K562 (cell line): ENCODE data around the gene TLX2. TPM values are rescaled to one million over a fixed set of nuclear protein-coding genes. Genes with fewer than 3 reads are reported as not detected.
A peak's percentile ranks its signal among the peaks of the same experiment; 100 is the strongest.

Source experiments
- ATAC-seq: fragments of 200-7000 bp; cut with Tn5 transposase; 3 replicates; pipeline ENCODE4 v1.9.1; 2020; ENCODE audit warnings: moderate library complexity
- BruUV-seq: library from RNA; stranded (reverse); fragments of 400-500 nt; replicated peaks from 2 replicates; lab custom pipeline; 2021; lab: Mats Ljungman, UMichigan
- CTCF ChIA-PET: fragments of 300-600 bp; formaldehyde crosslinking; extraction: SDS; loops from one replicate; lab custom pipeline; 2021; ENCODE audit warnings: low intra/inter-chr PET ratio; lab: Yijun Ruan, JAX
- POLR2A ChIA-PET: fragments of 300-600, 350-650 bp; sonication (Branson Sonifier 250); formaldehyde crosslinking; extraction: SDS; loops from one replicate; lab custom pipeline; 2021; ENCODE audit warnings: antibody characterized with exemption, inconsistent platforms; lab: Yijun Ruan, JAX
- DNase-seq, 4 experiments: peaks; one replicate each; pipeline versions ENCODE4 v3.0.0 to v3.0.0-alpha.2; 2011 to 2018; ENCODE audit warnings: low spot score in 3 of 4, mixed read lengths in 3 of 4; ENCODE audit errors: extremely low read depth in 1 of 4
- FAIRE-seq: peaks from 2 replicates; lab custom pipeline; 2011; peaks lifted over from hg19 to GRCh38; lab: Jason Lieb, UNC
- H2AFZ ChIP-seq: 2 replicates; pipeline ENCODE4 v1.6.0; 2011; ENCODE audit warnings: low read depth, low read length, control low read depth, inconsistent platforms
- H3K27ac ChIP-seq: fragments of 200-600 bp; 3 replicates; pipeline ENCODE4 v1.8.0; 2011; ENCODE audit warnings: low read depth, mild to moderate bottlenecking, control low read depth, inconsistent platforms, low read length, moderate library complexity, mixed read lengths; ENCODE audit errors: extremely low read depth
- H3K27me3 ChIP-seq, 2 experiments: fragments of 300-600 bp in 1 of 2; 2 replicates in 1 of 2; 3 replicates in 1 of 2; pipeline versions ENCODE4 v1.6.0 to v1.8.0; 2011; ENCODE audit warnings: inconsistent platforms in 2 of 2, low read length in 2 of 2, mild to moderate bottlenecking in 1 of 2, mixed read lengths in 1 of 2, moderate library complexity in 1 of 2; ENCODE audit not compliant: control insufficient read depth in 2 of 2, insufficient read depth in 2 of 2
- H3K36me3 ChIP-seq: fragments of 300-600 bp; 3 replicates; pipeline ENCODE4 v1.8.0; 2011; ENCODE audit warnings: mild to moderate bottlenecking, low read length, inconsistent platforms; ENCODE audit not compliant: control insufficient read depth, insufficient read depth
- H3K4me1 ChIP-seq, 2 experiments: fragments of 200-600 bp in 1 of 2; replicated peaks in 1 of 2; 2 replicates in 1 of 2; 3 replicates in 1 of 2; pipeline versions ENCODE4 v1.5.1 to v1.8.0; 2011; ENCODE audit warnings: inconsistent platforms in 2 of 2, low read length in 2 of 2, mild to moderate bottlenecking in 1 of 2, mixed read lengths in 1 of 2, moderate library complexity in 1 of 2; ENCODE audit not compliant: control insufficient read depth in 2 of 2, insufficient read depth in 2 of 2
- H3K4me2 ChIP-seq: 2 replicates; pipeline ENCODE4 v1.6.1; 2011; ENCODE audit warnings: low read length, control low read depth, inconsistent platforms, mixed read lengths; ENCODE audit not compliant: insufficient read depth
- H3K4me3 ChIP-seq: fragments of 200-600 bp; sonication (generic), shearing (Covaris generic); 2 replicates; pipeline ENCODE4 v1.5.1; 2016; ENCODE audit warnings: control low read depth, inconsistent platforms
- H3K79me2 ChIP-seq: fragments of 200-600 bp; 3 replicates; pipeline ENCODE4 v1.8.0; 2011; ENCODE audit warnings: low read length, inconsistent platforms; ENCODE audit not compliant: control insufficient read depth, insufficient read depth
- H3K9ac ChIP-seq, 2 experiments: 2 replicates each; pipeline versions ENCODE4 v1.6.0 to v1.6.1; 2011; ENCODE audit warnings: low read depth in 2 of 2, low read length in 2 of 2, control low read depth in 1 of 2, inconsistent platforms in 1 of 2, mild to moderate bottlenecking in 1 of 2, mixed read lengths in 1 of 2; ENCODE audit not compliant: insufficient read depth in 1 of 2
- H3K9me1 ChIP-seq: one replicate; pipeline ENCODE4 v1.6.0; 2011; ENCODE audit warnings: inconsistent platforms, mild to moderate bottlenecking, low read length, moderate library complexity; ENCODE audit not compliant: control insufficient read depth, insufficient read depth
- H3K9me3 ChIP-seq: replicated peaks from 2 replicates; pipeline ENCODE4 v1.5.1; 2011; ENCODE audit warnings: low read depth, low read length, inconsistent platforms; ENCODE audit not compliant: control insufficient read depth, insufficient read depth
- H4K20me1 ChIP-seq: replicated peaks from 2 replicates; pipeline ENCODE4 v1.6.1; 2011; ENCODE audit warnings: low read length, inconsistent platforms, mixed read lengths; ENCODE audit not compliant: control insufficient read depth, insufficient read depth
- BDP1 ChIP-seq: IDR thresholded peaks from 3 replicates; pipeline ENCODE4 v1.6.1; 2011; ENCODE audit not compliant: insufficient read length, insufficient read depth
- PCBP1 ChIP-seq: fragments of 200-400 bp; formaldehyde crosslinking; IDR thresholded peaks from 2 replicates; pipeline ENCODE4 v1.6.1; 2018; ENCODE audit warnings: mild to moderate bottlenecking, low read depth, low read length; ENCODE audit not compliant: poor library complexity, severe bottlenecking
- WGBS: fragments of 100-300 bp; shearing (Covaris generic); methylation state at CpG from one replicate; pipeline ENCODE4 v1.1.6; 2016; ENCODE audit warnings: low coverage, mixed read lengths; ENCODE audit not compliant: insufficient coverage; ENCODE audit errors: missing lambda C conversion rate; 5-methylcytosine and 5-hydroxymethylcytosine counted together
- in situ Hi-C: fragments of 300-500 bp; cut with MboI; formaldehyde crosslinking; loops from 4 replicates; pipeline ENCODE4 v1.15.0; 2018; ENCODE audit warnings: inconsistent platforms, mixed read lengths
- intact Hi-C: fragments of 100-400 bp; cut with micrococcal nuclease; formaldehyde crosslinking; loops from 2 replicates; pipeline ENCODE4 v1.14.2; 2022
- polyA plus RNA-seq, 8 experiments: library from polyadenylated mRNA; depleted of rRNA in 4 of 8; stranded (reverse) in 5 of 8; unstranded in 3 of 8; fragments of >200 nt; fragmentation: Nextera tagmentation in 2 of 8; fragmentation: Illumina TruSeq in 1 of 8; extraction: Ambion mirVana in 2 of 8; extraction: Trizol in 1 of 8; gene quantifications; 2 replicates each; pipeline versions ENCODE4 v1.2.1 to v1.2.3, GENCODE V29; 2011 to 2014; ENCODE audit warnings: inconsistent platforms in 1 of 8, missing spikeins in 1 of 8
- total RNA-seq, 7 experiments: library from RNA; depleted of rRNA in 6 of 7; stranded (reverse); fragments of >200 nt in 6 of 7; fragmentation: Illumina TruSeq in 2 of 7; extraction: Trizol in 2 of 7; gene quantifications; 2 replicates each; pipeline versions ENCODE4 v1.2.1 to v1.2.3, GENCODE V29; 2011 to 2021; ENCODE audit warnings: low replicate concordance in 1 of 7
- TF ChIP-seq, protein P1 (sequence below): sonication (generic); formaldehyde crosslinking; IDR thresholded peaks from 2 replicates; pipeline ENCODE4 v1.8.0; 2022; ENCODE audit warnings: mild to moderate bottlenecking, missing genetic modification reagents
- TF ChIP-seq, protein P2 (sequence below): sonication (generic); formaldehyde crosslinking; IDR thresholded peaks from 2 replicates; pipeline ENCODE4 v1.8.1; 2023; ENCODE audit warnings: mild to moderate bottlenecking, missing genetic modification reagents

TLX2 gene
- total and polyA plus RNA-seq, 9 of the 15 experiments (the other 6 are each of a cell fraction or from before 2014, with no cell fraction given): not detected

DNA sequence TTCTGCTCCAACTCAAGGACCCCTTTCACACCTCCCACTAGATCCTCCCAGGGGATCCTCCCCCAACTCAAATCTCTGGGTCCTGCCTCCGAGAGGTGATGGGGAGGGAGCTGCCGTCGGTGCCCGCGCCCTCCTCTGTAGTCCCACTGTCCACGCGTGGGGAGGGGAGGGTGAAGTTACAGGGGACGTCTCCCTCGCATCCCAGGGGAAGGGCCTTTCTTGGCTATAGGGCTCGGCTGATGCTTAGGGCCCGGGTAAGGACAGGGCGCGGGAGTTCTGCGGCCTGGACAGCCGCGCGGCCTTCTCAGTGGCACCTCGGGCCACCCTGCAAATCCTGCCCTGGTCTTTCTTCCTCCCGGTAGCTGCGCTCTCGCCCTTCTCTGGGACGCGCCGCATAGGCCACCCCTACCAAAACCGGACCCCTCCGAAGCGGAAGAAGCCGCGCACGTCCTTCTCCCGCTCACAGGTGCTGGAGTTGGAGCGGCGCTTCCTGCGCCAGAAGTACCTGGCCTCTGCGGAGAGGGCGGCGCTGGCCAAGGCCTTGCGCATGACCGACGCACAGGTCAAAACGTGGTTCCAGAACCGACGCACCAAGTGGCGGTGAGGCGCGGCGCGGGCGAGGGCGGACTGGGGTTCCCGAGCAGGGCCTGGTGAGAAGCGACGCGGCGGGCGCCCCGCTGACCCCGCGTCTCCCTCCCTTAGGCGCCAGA is 1.2 kb downstream of the TLX2 start:
- no TSS peak for BruUV-seq
- no peak for ATAC-seq
- H3K9me1 ChIP-seq: no peaks in the 10 kb centered on the region
- no peaks in the 10 kb centered on the region for H3K79me2 ChIP-seq
- no peak overlapping the region for H2AFZ ChIP-seq
- no peaks in the 10 kb centered on the region for H3K9me3 ChIP-seq
- no peak overlapping the region for H3K9ac ChIP-seq
- H3K36me3 ChIP-seq: no peaks in the 10 kb centered on the region
- intact Hi-C loops: no loop called here
- H3K27ac ChIP-seq: no peak overlapping the region
- 94% methylated on average over 25 of the region's 60 CpGs for WGBS
- no peak for FAIRE-seq
- CTCF ChIA-PET: no interaction called here
- TF ChIP-seq PCBP1: peak; percentile 9
- TF ChIP-seq, protein P1, sequence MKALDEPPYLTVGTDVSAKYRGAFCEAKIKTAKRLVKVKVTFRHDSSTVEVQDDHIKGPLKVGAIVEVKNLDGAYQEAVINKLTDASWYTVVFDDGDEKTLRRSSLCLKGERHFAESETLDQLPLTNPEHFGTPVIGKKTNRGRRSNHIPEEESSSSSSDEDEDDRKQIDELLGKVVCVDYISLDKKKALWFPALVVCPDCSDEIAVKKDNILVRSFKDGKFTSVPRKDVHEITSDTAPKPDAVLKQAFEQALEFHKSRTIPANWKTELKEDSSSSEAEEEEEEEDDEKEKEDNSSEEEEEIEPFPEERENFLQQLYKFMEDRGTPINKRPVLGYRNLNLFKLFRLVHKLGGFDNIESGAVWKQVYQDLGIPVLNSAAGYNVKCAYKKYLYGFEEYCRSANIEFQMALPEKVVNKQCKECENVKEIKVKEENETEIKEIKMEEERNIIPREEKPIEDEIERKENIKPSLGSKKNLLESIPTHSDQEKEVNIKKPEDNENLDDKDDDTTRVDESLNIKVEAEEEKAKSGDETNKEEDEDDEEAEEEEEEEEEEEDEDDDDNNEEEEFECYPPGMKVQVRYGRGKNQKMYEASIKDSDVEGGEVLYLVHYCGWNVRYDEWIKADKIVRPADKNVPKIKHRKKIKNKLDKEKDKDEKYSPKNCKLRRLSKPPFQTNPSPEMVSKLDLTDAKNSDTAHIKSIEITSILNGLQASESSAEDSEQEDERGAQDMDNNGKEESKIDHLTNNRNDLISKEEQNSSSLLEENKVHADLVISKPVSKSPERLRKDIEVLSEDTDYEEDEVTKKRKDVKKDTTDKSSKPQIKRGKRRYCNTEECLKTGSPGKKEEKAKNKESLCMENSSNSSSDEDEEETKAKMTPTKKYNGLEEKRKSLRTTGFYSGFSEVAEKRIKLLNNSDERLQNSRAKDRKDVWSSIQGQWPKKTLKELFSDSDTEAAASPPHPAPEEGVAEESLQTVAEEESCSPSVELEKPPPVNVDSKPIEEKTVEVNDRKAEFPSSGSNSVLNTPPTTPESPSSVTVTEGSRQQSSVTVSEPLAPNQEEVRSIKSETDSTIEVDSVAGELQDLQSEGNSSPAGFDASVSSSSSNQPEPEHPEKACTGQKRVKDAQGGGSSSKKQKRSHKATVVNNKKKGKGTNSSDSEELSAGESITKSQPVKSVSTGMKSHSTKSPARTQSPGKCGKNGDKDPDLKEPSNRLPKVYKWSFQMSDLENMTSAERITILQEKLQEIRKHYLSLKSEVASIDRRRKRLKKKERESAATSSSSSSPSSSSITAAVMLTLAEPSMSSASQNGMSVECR (CRISPR knock-in tag): no peak
- TF ChIP-seq, protein P2, sequence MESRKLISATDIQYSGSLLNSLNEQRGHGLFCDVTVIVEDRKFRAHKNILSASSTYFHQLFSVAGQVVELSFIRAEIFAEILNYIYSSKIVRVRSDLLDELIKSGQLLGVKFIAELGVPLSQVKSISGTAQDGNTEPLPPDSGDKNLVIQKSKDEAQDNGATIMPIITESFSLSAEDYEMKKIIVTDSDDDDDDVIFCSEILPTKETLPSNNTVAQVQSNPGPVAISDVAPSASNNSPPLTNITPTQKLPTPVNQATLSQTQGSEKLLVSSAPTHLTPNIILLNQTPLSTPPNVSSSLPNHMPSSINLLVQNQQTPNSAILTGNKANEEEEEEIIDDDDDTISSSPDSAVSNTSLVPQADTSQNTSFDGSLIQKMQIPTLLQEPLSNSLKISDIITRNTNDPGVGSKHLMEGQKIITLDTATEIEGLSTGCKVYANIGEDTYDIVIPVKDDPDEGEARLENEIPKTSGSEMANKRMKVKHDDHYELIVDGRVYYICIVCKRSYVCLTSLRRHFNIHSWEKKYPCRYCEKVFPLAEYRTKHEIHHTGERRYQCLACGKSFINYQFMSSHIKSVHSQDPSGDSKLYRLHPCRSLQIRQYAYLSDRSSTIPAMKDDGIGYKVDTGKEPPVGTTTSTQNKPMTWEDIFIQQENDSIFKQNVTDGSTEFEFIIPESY (CRISPR knock-in tag): peak; percentile 22; the same call in 1 of the 2 replicates
- TF ChIP-seq BDP1: no peak
- no peak overlapping the region for H3K4me3 ChIP-seq
- H3K4me2 ChIP-seq: no peak overlapping the region
- H4K20me1 ChIP-seq: no peaks in the 10 kb centered on the region
- no peak for DNase-seq
- in situ Hi-C loops: no loop called here
- no peaks in the 10 kb centered on the region for H3K27me3 ChIP-seq
- POLR2A ChIA-PET: interaction anchor here (0.5 kb wide), 1 partner anchor 49 kb away, joined by 3 read pairs; no protein-coding TSS in a partner anchor
- peaks cover 0 to 19% of the 10 kb centered on the region in 2 experiments; a peak in 3 of 5 replicates for H3K4me1 ChIP-seq
